GM19328 (cell line): ENCODE data around the gene TBC1D24.
A peak's percentile ranks its signal among the peaks of the same experiment; 100 is the strongest.
"Not testable (repeated sequence)": the region's sequence is repeated elsewhere in the genome, so short reads cannot be mapped to it uniquely, and the experiment has no call there.

Experiments
- ATAC-seq: cut with Tn5 transposase; IDR thresholded peaks from one replicate; pipeline ENCODE4 v1.9.1; 2021; ENCODE audit warnings: mild to moderate bottlenecking, moderate library complexity; ENCODE audit not compliant: unreplicated experiment

The TBC1D24 gene

GRCh38 chr16:2468233-2468724 lies 6.6 kb upstream of the TBC1D24 start:
- ATAC-seq, result no peak

DNA sequence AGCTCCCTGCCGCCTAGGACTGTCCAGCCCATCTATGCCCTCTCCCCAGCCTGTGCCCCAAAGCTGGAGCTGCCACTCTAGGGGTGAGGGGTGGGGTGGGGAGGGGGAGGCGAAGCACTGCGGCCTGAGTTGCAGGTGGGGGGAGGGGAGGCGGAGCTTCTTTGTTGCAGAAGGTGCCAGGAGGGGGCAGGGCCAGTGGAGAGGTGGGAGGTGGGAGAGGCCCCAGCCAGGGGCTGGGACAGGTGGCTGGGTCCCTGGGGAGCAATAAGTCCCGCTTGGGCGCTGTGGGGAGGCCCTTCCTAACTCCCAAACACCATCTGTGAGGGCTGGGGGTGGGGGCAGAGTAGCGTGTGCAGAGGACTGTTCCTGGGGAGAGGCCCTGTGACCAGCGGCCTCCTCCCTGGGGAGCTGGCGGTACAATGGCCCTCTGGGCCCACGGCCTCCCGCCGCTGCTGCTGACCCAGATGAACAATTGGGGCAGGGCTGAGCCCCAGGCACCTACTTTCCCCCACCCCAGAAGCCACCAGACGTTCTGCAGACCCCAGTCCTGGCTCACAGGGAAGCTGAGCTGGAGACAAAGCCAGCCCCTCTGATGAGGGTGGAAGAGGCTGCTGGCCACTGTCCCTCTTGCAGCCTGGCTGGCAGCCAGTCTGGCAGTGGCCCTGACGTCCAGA lies 6.1 kb upstream of the TBC1D24 start:
- ATAC-seq, result no peak

- no peak for ATAC-seq
Measured at GRCh38 chr16:2469399-2470233, 5.3 kb upstream of the TBC1D24 start.

DNA sequence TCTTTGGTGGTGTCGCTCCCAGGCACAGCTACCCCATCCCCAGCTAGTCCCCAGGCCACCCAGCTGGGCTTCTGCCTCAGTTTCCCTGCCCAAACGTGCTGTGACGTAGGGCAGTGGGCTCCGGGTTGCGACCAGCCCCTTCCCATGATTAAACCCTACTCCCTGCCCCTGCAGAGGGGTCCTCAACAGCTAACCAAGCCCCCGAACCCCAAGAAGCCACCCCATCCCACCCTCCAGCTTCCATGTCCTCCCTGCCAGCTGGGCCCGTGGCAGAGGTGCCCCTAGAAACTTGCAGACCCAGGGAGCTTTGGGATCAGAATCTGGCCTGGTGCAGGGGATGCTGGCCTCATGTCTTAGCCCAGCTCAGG lies 4.7 kb upstream of the TBC1D24 start:
- no peak for ATAC-seq

- no peak for ATAC-seq
Measured at GRCh38 chr16:2470603-2471015, 4.3 kb upstream of the TBC1D24 start.

DNA sequence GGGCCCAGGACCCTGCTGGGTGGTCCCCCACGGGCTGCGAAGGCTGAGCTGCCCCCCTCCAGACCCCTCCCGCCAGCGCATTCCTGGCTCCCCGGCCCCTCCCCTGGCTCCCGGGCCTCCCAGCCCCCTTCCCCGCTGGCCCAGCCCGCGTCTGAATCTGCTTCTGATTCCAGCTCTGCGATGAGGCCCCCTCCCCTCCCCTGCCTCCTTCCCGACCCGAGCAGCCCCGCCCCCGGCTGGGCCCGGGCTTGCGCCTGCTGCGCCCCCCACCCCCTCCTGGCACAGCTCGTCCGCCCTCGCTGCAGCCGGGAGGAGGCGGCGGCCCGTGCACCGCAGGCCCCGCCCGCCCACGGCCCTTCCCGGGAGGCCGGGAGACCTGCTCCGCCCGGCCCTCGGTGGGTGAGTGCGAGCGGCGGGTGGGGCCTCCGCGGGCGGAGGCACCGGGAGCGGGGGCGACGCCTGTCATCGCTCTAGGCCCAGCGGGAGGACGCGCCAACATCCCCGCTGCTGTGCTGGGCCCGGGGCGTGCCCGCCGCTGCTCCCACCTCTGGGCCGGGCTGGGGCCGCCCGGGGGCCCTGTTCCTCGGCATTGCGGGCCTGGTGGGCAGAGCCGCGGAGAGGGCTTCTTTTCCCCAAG lies 3.8 kb upstream of the TBC1D24 start, which contains the start of gene NTN3:
Gene NTN3 (plus strand): TSS at position 282 of the 637 bp plus-strand sequence. CDS start 405 bp downstream, outside the sequence.
- no peak for ATAC-seq

DNA sequence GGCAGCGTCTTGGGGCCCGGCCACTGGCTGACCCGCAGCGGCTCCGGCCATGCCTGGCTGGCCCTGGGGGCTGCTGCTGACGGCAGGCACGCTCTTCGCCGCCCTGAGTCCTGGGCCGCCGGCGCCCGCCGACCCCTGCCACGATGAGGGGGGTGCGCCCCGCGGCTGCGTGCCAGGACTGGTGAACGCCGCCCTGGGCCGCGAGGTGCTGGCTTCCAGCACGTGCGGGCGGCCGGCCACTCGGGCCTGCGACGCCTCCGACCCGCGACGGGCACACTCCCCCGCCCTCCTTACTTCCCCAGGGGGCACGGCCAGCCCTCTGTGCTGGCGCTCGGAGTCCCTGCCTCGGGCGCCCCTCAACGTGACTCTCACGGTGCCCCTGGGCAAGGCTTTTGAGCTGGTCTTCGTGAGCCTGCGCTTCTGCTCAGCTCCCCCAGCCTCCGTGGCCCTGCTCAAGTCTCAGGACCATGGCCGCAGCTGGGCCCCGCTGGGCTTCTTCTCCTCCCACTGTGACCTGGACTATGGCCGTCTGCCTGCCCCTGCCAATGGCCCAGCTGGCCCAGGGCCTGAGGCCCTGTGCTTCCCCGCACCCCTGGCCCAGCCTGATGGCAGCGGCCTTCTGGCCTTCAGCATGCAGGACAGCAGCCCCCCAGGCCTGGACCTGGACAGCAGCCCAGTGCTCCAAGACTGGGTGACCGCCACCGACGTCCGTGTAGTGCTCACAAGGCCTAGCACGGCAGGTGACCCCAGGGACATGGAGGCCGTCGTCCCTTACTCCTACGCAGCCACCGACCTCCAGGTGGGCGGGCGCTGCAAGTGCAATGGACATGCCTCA lies 3.1 kb upstream of the TBC1D24 start:
- ATAC-seq, result no peak

- no peak for ATAC-seq
Measured at GRCh38 chr16:2472488-2472864, 2.5 kb upstream of the TBC1D24 start.

DNA sequence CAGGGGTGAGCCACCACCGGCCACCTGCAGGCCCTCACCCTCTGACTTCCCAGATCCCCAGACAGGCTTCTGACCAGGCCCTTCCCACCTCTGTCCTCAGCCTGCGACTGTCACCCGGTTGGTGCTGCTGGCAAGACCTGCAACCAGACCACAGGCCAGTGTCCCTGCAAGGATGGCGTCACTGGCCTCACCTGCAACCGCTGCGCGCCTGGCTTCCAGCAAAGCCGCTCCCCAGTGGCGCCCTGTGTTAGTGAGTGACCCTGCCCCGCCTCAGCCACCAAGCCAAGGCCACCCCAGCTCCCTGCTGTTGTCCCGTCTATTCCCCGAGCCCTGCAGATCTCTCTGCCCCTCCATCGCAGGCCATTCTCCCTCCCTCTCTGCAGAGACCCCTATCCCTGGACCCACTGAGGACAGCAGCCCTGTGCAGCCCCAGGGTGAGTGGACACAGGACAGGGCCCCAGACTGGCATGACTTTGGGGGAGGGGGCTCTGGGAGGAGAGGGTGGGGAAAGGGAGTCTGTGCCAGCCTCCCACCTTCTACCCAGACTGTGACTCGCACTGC lies 2.0 kb upstream of the TBC1D24 start:
- no peak for ATAC-seq

GRCh38 chr16:2473446-2473926 lies 1.4 kb upstream of the TBC1D24 start:
- no peak for ATAC-seq

DNA sequence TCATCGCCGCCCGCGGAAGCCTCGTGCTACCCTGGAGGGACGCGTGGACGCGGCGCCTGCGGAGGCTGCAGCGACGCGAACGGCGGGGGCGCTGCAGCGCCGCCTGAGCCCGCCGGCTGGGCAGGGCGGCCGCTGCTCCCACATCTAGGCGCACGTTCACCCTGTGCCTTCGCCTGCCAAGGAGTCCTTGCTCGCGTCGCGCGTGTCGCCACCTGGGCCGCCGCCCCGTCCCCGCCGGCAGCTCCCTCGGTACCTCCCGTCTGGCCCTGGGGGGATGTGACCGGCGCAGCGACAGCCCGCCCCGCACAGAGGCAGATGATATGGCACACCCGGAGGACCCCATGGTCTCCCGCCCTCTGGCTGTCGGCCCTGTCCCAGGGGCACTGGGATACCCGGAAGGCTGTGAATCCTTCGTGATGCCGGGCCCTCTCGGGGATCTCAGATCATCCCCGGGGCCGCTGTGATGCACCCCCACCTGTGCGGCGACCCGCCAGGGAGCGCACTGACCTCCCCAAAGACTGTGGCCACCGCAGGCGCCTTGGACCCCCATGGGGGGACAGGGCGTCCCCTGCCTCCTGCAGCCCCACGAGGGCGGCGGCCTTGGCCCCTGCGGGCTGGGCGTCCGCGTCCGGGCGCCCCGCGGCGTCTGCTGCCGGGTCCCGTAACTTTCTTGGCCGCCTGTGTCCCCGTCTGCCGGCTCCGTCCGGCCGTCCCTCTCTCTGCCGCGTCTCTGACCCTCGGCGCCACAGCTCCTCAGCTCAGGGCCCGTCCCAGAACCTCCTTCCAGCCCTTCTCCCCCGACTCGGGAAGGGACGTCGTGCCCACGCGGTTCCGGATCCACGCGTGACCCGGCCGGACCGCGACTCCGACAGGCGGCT lies 689 bp upstream of the TBC1D24 start:
- ATAC-seq, result peak; percentile 13

GRCh38 chr16:2475413-2476344 lies 752 bp downstream of the TBC1D24 start:
- ATAC-seq, result no peak

GRCh38 chr16:2476345-2476720 lies 1.4 kb downstream of the TBC1D24 start:
- ATAC-seq, result no peak

GRCh38 chr16:2476741-2477140 lies 1.8 kb downstream of the TBC1D24 start:
- ATAC-seq, result no peak

GRCh38 chr16:2477327-2477726 lies 2.4 kb downstream of the TBC1D24 start:
- no peak for ATAC-seq

DNA sequence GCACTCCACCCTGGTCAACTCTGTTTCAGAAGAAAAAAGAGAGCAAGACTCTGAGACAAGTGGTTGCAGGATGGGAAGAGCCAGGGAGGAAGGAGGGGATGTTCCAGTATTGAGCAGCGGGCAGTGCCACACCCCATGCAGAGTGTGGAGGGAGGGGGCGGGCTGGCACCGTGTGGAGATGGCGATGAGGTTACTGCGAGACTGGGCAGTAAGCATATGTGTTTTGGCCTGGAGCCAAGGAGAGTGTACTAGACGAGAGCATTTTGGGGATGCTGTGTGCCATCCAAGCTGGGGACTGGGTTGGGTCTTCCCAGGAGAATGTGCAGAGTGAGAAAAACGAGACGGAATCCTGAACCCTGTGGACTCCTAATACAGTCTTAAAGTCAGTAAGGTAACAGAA lies 3.4 kb downstream of the TBC1D24 start:
- ATAC-seq, result no peak

DNA sequence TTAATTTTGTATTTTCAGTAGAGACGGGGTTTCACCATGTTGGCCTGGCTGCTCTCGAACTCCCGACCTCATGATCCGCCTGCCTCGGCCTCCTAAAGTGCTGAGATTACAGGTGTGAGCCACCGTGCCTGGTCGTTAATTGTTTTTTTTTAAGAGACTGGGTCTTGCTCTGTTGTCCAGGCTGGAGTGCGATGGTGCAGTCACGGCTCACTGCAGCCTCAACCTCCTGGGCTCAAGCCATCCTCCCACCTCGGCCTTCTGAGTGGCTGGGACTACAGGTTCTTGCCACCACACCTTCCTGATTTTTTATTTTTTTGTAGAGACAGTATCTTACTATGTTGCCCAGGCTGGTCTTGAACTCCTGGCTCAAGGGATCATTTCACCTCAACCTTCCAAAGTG lies 5.1 kb downstream of the TBC1D24 start:
- ATAC-seq, result not testable (repeated sequence)

DNA sequence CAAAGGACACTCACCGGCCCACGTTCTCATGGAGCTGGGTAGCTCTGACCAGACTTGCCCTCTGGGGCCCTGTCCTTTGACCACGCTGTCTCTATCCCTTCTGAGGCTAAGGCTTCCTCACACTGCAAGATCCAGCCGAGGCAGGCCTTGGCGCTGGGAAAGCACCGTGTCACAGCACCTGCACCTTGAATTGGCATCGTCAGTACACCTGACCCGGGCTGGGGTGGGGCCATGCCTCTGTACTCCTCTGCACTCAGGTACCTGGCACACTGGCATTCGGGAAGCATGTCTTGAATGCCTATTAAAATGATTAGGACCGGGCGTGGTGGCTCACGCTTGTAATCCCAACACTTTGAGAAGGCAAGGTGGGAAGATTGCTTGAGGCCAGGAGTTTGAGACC lies 6.0 kb downstream of the TBC1D24 start:
- ATAC-seq, result no peak
